Heart left ventricle (tissue), 13 donors: ENCODE data around the gene TMEM138.

Experiments used
- POLR2A ChIP-seq, 2 donors: fragments of 450-650 bp; IDR thresholded peaks; one replicate each; pipeline ENCODE4 v1.6.1; 2017; ENCODE audit warnings: antibody characterized with exemption in 2 of 2, mild to moderate bottlenecking in 2 of 2, moderate library complexity in 2 of 2
- TF ChIP-seq, protein P1 (sequence below), 12 donors: fragments of 200-600 bp; sonication (generic) in 4 of 12; IDR thresholded peaks; one replicate each; pipeline versions ENCODE4 v1.5.0 to v1.8.0; 2018 to 2022; ENCODE audit warnings: antibody characterized with exemption in 12 of 12, mild to moderate bottlenecking in 5 of 12
- donor health status: ischemic (EF 13 %, LVEDD 7.1; RV severe dilation, severe dysfunction).
- donor health status: DM: no; HTN: yes; CAD: no.
- donor health status: DM: no; HTN: no; CAD: no.
- donor health status: ischemic (EF 25% LVEDD 6.9; RV normal size, moderate dysfunction).
- donor health status: ischemic (EF 25% LVEDD 5.7; RV mildly dilated, moderate dysfunction).
- donor health status: ischemic (EF 35%, LVEDD 5.7; RV mildly dilated, moderate dysfunction).
- donor health status: nonischemic (EF 11% LVEDD 7.7; RV severe dilation, severe dysfunction).
- donor health status: DM: yes; HTN: yes; CAD: no.
- donor health status: PGD.
- donor health status: ischemic (EF 29% LVEDD 5.4; RV normal size, mild dysfunction).
- donor health status: nonischemic (EF 23%, LVEDD 6.1; RV moderate dilation, normal function).

DNA sequence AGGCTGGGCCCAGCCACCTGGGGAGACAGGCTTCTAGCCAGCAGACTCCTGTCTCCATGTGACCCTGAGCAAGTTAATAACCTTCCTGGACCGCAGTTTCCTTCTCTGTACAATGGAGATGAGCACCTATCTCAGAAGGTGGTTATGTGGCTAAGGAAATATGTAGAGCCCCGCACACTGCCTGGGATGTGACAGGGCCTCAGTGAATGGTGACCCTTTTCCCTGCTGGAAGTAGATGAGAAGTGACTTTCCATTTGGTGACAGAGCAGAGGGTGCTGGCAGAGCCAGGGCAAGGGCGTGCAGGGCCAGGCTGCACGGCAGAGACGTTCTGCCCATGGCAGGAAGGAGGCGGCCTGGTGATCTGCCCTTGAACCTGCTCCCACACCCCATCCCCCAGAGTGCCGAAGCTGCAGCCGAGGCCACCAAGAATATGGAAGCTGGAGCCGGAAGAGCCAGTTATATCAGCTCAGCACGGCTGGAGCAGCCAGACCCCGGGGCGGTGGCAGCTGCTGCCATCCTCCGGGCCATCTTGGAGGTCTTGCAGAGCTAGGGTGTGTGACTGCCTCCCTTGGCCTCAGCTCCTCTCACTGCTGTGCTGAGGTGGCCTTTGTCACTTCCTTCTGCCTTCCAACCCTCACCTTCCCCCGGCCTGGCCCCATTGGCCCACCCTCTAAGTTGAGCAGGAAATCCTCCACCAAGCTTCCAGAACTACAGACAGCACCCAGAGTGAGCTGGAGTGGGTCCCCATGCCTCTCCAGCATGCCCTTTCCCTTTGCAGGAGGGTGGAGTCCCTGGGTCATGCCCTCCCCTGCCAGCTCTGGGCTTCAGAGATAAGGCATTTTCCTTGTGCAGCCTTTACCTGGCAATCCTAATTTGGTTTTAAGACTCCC is 16.0 kb upstream of the TMEM138 start:
- no peak for TF ChIP-seq POLR2A (IDR thresholded peaks at IDR 0.05)
- TF ChIP-seq, protein P1, sequence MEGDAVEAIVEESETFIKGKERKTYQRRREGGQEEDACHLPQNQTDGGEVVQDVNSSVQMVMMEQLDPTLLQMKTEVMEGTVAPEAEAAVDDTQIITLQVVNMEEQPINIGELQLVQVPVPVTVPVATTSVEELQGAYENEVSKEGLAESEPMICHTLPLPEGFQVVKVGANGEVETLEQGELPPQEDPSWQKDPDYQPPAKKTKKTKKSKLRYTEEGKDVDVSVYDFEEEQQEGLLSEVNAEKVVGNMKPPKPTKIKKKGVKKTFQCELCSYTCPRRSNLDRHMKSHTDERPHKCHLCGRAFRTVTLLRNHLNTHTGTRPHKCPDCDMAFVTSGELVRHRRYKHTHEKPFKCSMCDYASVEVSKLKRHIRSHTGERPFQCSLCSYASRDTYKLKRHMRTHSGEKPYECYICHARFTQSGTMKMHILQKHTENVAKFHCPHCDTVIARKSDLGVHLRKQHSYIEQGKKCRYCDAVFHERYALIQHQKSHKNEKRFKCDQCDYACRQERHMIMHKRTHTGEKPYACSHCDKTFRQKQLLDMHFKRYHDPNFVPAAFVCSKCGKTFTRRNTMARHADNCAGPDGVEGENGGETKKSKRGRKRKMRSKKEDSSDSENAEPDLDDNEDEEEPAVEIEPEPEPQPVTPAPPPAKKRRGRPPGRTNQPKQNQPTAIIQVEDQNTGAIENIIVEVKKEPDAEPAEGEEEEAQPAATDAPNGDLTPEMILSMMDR (IDR thresholded peaks at IDR 0.05), result no peak
